Vagina (tissue), 2 donors: ENCODE results near the gene SERPINB7. TPM values are rescaled to one million over a fixed set of nuclear protein-coding genes. Genes with fewer than 3 reads are reported as not detected.

Experiments used
- DNase-seq, 2 donors: peaks; one replicate each; pipeline ENCODE4 v3.0.0-alpha.2; 2017; ENCODE audit errors: extremely low spot score in 2 of 2
- H3K27ac ChIP-seq: fragments of 200-600 bp; sonication (generic); one replicate; pipeline ENCODE4 v1.5.1; 2019
- H3K27me3 ChIP-seq: fragments of 200-600 bp; sonication (generic); one replicate; pipeline ENCODE4 v1.5.1; 2019
- H3K36me3 ChIP-seq, 2 donors: fragments of 200-600 bp; sonication (generic); one replicate each; pipeline ENCODE4 v1.5.1; 2017 to 2019
- H3K4me1 ChIP-seq: fragments of 200-600 bp; sonication (generic); one replicate; pipeline ENCODE4 v1.5.1; 2019
- H3K4me3 ChIP-seq, 2 donors: fragments of 200-600 bp; sonication (generic); 1 replicate in 1 of 2; 2 replicates in 1 of 2; pipeline ENCODE4 v1.5.1; 2016 to 2019
- H3K9me3 ChIP-seq: fragments of 200-600 bp; sonication (generic); one replicate; pipeline ENCODE4 v1.5.1; 2019
- POLR2A ChIP-seq, 2 donors: fragments of 450-650 bp; IDR thresholded peaks; one replicate each; pipeline ENCODE4 v1.6.1; 2017; ENCODE audit warnings: antibody characterized with exemption in 2 of 2, mild to moderate bottlenecking in 2 of 2, moderate library complexity in 2 of 2
- POLR2AphosphoS5 ChIP-seq, 2 donors: sonication (generic); formaldehyde crosslinking; IDR thresholded peaks; one replicate each; pipeline ENCODE4 v1.9.0; 2017; ENCODE audit warnings: antibody characterized with exemption in 2 of 2, mild to moderate bottlenecking in 2 of 2, low read depth in 1 of 2; ENCODE audit not compliant: insufficient read depth in 1 of 2
- intact Hi-C: fragments of 100-400 bp; cut with DNase I; formaldehyde crosslinking; loops from one replicate; pipeline ENCODE4 v1.15.1; 2023
- total RNA-seq: library from RNA; depleted of rRNA; stranded (reverse); fragments of >200 nt; gene quantifications from one replicate; pipeline ENCODE4 v1.2.3, GENCODE V29; 2016
- TF ChIP-seq, protein P1 (sequence below), 3 experiments: fragments of 450-650 bp in 2 of 3; fragments of 200-600 bp in 1 of 3; sonication (generic) in 1 of 3; IDR thresholded peaks; one replicate each; pipeline ENCODE4 v1.5.1; 2017 to 2019; ENCODE audit warnings: antibody characterized with exemption in 3 of 3, mild to moderate bottlenecking in 2 of 3, moderate library complexity in 2 of 3

Gene SERPINB7
- total RNA-seq, 1 donor from 2014 or later = 0.49 TPM

DNA sequence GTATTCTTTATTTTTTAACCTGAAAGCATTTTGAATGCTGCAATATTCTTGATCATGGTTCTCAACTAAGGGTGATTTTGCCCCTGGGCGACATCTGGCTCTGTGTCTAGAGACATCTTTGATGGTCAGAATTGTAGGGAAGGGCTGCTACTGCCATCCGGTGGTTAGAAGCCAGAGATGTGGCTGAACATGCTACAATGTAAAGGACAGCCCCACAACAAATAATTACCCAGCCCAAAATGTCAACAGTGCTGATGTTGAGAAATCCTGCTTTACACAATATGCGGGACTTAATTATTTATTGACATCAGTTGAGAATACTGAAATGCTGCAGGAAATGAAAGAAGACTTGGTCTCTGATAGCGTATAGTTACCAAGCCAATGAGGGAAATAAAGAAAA, 74.8 kb downstream of the SERPINB7 start:
- intact Hi-C loops = no loop called here
- H3K36me3 ChIP-seq = no peaks in the 10 kb centered on the region
- H3K4me3 ChIP-seq = no peak overlapping the region
- H3K9me3 ChIP-seq = no peaks in the 10 kb centered on the region
- no peak for TF ChIP-seq POLR2AphosphoS5 (IDR thresholded peaks at IDR 0.05; ENCODE audit: insufficient read depth in 1 of 2, low read depth in 1 of 2)
- TF ChIP-seq, protein P1, sequence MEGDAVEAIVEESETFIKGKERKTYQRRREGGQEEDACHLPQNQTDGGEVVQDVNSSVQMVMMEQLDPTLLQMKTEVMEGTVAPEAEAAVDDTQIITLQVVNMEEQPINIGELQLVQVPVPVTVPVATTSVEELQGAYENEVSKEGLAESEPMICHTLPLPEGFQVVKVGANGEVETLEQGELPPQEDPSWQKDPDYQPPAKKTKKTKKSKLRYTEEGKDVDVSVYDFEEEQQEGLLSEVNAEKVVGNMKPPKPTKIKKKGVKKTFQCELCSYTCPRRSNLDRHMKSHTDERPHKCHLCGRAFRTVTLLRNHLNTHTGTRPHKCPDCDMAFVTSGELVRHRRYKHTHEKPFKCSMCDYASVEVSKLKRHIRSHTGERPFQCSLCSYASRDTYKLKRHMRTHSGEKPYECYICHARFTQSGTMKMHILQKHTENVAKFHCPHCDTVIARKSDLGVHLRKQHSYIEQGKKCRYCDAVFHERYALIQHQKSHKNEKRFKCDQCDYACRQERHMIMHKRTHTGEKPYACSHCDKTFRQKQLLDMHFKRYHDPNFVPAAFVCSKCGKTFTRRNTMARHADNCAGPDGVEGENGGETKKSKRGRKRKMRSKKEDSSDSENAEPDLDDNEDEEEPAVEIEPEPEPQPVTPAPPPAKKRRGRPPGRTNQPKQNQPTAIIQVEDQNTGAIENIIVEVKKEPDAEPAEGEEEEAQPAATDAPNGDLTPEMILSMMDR (IDR thresholded peaks at IDR 0.05) = no peak
- TF ChIP-seq POLR2A (IDR thresholded peaks at IDR 0.05) = no peak
- no peak overlapping the region for H3K27ac ChIP-seq
- no peak for DNase-seq
- H3K4me1 ChIP-seq = no peaks in the 10 kb centered on the region
- H3K27me3 ChIP-seq = no peaks in the 10 kb centered on the region

DNA sequence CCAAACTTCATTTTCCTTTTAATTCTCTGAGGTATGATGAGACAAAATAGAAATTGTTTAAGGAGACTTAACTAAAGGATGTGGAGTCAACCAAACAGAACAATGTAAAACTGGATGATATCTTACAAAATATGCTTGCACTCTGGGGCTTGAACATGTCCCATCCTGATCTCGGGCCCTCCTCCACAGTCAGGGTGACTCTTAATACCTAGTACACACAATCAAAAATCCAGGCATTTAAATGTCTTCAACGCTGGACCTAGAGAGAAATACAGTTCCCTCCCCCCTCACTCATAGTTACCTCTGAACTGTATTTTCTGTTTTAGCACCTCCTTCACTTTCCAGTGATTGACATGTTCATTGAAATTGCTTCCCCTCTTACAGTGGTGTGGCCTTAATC, 75.4 kb downstream of the SERPINB7 start:
- DNase-seq = no peak
- no peaks in the 10 kb centered on the region for H3K4me1 ChIP-seq
- H3K27me3 ChIP-seq = no peaks in the 10 kb centered on the region
- no peaks in the 10 kb centered on the region for H3K9me3 ChIP-seq
- no peak overlapping the region for H3K27ac ChIP-seq
- no peak overlapping the region for H3K4me3 ChIP-seq
- intact Hi-C loops = no loop called here
- no peaks in the 10 kb centered on the region for H3K36me3 ChIP-seq
- TF ChIP-seq, protein P1 (IDR thresholded peaks at IDR 0.05) = no peak
- no peak for TF ChIP-seq POLR2AphosphoS5 (IDR thresholded peaks at IDR 0.05; ENCODE audit: insufficient read depth in 1 of 2, low read depth in 1 of 2)
- TF ChIP-seq POLR2A (IDR thresholded peaks at IDR 0.05) = no peak

Other genes with a start within 250 kb of the SERPINB7 start
- gene SERPINB12, start 233.0 kb upstream of the SERPINB7 start, total RNA-seq = 20.1 TPM
- gene SERPINB13, start 188.1 kb upstream of the SERPINB7 start, total RNA-seq = 131 TPM
- 77.3 TPM for gene SERPINB4, start 131.2 kb upstream of the SERPINB7 start, total RNA-seq
- gene SERPINB3, start 113.5 kb upstream of the SERPINB7 start, total RNA-seq = 464 TPM
- gene SERPINB11, start 72.5 kb upstream of the SERPINB7 start, total RNA-seq = 8.6 TPM
- 25.5 TPM for gene SERPINB2, start 112.3 kb downstream of the SERPINB7 start, total RNA-seq
- gene SERPINB10, start 132.5 kb downstream of the SERPINB7 start, total RNA-seq = 0.98 TPM
- not detected for gene HMSD, start 173.9 kb downstream of the SERPINB7 start, total RNA-seq
- gene SERPINB8, start 194.7 kb downstream of the SERPINB7 start, total RNA-seq = 18.7 TPM